GM19240 (cell line): ENCODE results near the gene ATF7.
"Not testable (repeated sequence)": the region's sequence is repeated elsewhere in the genome, so short reads cannot be mapped to it uniquely, and the experiment has no call there.

Experiments
- DNase-seq: peaks from one replicate; pipeline ENCODE4 v3.0.0; 2011; ENCODE audit warnings: low spot score; ENCODE audit not compliant: insufficient read length

ATF7 gene

DNA sequence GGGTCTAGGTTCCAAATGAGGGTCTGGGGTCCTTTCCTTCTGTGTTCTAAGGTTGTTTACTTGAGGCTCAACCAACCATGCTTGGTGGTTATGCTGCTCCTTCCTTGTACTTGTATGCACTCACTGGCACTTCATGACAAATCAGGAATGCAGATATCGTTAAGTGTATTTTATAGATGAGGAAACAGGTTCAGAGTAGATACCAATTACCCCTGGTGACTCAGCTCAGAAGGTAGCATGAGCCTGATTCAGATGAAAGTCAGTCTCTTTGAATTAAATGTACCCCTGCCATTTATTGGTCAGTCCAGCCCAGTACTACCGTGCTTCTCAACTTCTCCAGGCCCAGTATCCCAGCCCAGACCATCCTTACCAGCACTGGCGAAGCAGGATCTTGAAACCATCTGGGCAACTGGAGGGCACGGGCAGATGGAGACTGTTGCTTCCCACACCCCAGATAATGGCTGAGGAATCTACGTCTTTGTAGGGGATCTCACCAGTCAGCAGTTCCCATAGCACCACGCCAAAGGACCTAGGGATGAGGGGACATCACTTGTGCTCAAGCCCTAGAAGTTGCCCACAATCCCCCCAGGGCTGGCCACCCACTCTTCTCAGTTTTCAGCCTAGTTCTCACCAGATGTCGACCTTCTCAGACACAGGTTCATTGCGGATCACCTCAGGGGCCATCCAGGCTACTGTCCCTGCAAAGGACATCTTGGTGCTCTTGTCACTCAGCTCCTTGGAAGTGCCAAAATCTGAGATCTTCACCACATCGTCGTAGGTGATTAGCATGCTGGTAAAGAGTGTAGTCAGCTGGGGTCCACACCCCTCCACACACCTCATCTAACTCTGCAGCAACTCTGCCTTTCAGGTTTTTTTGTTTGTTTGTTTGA lies 141.3 kb downstream of the ATF7 start:
- no peak for DNase-seq

DNA sequence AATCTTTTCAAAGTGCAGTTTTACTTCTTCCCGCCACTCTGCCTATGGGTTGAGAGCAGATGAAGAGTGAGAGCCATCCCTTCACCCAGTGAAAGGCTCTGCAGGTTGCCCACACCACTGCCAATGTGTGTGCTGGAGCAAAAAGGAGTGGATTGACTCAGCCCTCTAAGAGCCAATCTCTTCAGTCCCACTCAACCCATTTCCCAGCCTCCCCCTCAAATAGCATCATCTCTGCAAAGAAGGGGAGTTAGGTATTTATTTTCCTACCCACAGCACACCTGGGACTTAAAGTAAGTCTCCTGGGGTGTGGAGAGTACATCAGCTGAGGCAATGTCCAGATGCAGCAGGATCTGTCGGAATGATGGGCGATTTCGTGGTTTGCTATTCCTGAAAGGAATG lies 142.2 kb downstream of the ATF7 start:
- DNase-seq = no peak

DNA sequence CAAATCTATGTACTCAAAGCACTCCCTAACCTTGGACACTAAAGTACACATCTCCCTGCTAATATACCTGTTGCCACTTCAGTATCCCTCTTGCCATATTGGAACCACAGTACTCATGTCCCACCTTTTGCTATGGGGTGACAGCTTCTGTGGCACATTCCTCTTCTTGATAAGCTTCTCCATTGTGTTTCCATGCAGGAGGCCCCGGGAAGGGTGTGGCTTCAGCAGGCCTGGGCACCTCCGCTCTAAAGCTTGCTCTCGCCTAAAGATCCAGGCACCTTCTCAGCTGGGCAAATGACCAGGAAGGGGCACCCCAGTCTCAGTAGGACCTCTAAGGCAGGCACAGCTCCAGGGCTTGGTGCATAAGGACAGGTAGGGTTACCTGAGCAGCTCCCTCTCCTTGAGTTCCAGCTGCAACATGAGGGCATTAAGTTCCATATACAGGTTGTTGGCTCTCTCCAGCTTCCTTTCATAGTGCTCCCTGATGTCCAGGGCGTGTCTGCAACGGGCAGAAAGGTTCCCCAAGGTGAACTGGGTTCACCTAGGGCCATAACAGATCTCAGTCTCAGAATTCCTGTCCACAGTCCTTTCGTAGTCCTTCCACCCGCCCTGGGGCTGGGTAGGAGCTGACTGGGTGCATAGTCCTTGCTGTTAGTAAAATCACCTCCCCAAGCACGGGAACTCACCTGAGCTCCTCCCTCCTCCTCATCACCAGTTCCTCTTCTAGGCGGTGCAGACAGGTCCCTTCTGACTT lies 142.8 kb downstream of the ATF7 start:
- DNase-seq = no peak

DNA sequence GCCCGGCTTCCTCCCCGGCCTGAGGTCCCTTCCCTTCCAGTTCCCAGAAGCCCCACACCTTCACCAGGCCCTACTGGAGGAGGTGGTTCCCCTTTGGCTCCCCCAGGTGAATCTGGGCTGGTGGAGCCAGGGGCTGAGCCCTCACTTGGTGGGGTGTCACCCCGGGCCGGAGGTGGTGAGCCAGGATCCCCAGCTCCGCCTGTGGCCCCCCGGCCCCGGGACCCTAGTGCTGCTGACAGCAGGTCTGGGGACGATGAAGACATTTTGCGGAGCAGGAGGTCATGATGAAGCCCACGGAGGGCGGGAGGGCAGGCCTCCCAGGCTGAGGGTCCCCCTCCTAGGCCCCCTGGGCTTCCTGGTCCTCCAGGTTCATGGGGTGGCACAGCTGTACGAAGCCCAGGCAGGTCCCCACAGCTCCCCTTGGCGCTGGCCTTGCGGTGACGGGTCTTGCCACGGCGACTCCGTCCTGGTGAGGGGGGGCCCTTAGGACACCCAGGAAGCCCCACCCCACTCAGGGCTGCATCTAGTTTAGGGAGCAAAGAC lies 143.5 kb downstream of the ATF7 start:
- DNase-seq = no peak

DNA sequence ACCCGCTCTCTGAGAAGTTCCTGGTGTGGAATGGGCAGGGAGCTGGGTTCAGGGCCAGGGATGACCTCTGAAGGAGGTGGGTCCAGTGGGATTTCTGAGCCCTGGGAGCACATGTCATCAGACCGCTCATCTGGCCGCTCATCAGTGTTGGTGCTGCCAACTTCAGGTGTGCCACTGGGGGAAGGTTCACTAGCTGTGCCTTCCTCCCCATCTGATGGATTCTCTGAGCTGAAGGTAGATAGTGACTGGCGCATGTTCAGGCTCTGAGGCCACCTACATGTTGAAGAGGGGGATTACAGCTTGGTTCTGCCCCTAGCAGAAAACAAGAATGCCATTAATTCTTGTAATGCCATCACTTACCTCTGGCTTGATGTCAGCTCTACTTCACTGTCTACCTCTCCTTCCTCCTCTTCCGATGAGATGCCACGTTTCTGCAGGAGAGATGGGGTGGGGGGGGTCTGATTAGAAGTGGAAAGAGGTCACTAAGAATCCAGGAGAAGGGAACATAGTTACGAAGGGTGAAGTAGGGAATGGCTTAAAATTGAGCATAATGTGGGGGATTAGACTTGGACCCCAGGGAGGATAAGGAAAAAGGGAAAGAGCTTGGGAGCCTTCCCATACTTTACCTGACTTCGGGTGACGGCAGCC lies 144.1 kb downstream of the ATF7 start:
- DNase-seq = no peak

DNA sequence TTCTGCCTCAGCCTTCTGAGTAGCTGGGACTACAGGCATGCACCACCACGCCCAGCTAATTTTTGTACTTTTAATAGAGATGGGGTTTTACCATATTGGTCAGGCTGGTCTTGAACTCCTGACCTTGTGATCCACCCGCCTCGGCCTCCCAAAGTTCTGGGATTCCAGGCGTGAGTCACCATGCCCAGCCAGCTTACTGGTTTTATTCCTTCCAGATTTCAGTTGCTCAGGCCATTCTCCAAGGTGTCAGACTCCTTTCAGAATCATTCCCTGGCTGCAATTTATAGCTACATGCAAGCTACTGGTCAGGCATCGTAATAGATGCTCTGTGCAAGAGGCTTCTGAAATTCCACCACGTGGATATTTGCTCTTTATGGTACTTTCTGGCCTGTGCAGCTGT lies 144.7 kb downstream of the ATF7 start:
- DNase-seq = not testable (repeated sequence)

DNA sequence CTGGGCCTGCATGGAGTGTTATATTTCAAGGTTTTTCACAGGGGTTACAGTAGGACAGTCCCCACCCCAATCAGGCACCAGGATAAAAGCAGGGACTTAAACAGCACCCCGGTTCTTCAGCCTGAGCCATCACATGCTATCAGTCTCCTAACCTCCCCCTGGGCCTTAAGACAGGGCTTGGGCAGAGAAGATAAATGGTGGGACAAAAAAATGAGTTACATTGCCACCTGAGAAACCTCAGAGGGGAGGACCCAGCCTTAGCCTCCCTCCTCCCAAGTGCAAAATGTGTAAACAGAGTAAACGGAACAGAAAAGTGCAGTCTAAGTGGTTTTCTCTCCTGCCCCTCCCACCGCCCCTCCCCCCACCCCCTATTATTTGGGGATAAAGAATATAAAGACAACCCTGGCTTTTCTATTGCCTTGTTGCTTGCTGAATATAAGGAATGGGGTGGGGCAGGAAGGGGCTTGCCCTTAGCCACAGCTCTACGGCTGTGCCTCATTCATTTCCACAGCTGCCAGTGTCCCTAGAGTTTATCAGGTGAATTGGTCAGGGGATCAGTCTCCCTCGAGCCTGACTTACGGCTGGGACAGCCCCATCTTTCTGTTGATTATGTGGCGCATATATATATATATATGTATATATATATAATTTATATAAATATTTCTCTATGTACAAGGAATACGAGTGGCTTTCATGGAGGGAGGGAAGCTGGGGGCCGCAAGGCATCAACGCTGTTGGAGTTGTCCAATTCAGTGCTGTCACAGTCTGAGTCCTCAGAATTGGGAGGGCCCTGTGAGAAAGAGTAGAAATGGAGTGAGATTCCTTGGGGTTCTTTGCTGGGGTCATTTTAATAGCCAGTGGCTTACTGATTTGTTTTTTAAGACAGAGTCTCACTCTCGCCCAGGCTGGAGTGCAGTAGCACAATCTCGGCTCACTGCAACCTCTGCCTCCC lies 145.4 kb downstream of the ATF7 start:
- no peak for DNase-seq

DNA sequence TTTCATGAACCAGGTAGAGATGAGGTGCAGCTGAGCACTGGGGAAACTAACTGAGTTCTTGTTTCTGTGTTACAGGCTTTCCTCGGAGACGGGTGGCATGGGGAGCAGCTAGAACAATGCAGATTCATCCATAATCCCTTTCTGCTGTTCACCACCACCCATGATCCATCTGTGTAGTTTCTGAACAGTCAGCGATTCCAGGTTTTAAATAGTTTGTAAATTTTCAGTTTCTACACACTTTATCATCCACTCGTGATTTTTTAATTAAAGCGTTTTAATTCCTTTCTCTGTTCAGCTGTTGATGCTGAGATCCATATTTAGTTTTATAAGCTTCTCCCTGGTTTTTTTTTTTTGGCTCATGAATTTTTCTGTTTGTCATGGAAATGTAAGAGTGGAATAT lies 146.9 kb downstream of the ATF7 start:
- no peak for DNase-seq

DNA sequence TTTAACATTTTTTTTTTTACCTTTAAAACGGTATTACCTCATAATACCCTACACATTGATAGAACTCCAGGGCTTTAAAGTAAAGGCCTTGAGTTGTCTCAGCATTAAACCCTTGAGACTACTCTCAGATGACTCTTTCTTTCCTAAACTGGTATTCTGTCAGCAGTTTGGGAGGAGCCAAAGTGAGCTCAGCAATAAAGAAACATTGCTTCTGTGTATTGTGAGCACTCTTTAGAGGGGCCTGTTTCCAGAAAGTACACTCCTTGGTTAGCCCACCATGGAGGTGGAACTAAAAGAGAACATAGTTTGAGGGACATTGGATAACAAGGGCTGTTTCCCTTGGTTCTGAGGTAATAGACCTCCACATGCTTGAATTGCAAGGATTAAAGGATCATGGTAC lies 147.3 kb downstream of the ATF7 start:
- DNase-seq = no peak

DNA sequence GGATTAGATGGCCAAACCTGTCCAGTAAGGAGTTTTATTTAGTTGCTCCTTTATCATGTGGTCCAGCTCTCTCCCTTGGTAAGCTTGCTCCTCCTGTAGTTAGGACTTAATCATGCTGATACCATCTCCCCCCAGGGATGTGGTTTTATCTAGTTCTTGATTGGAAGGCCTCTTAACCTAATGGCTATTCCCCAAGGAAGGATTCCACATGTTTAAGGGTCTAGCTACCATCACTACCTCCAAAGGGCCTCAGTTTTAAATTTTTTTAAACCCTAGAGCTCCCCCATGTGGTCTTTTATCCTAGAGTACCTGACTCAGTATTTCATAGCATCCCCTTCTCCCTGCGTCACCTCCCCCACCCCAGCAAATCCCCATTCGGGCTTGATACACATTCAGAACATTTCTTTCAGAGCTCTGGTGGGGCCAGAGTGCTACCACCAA lies 149.4 kb downstream of the ATF7 start:
- DNase-seq = no peak

DNA sequence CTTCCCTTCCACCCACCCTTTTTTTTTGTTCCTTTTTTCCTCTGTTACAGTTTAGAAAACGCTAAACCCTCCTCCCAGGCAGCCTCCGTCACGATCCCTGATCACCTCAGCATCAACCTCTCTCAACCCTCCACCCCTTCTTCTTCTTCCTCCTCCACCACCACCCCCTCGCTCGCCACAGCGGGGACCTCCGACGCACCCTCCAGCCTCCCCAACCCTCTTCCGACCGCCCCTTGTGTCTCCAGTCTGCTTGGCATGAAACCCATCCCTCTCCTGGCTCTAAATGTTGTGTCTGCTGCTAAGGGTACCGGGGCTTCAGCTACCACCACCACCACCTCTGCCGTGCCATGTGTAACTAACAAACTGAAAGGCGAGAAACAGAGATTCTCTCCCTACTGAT lies 151.4 kb downstream of the ATF7 start:
- DNase-seq = no peak

DNA sequence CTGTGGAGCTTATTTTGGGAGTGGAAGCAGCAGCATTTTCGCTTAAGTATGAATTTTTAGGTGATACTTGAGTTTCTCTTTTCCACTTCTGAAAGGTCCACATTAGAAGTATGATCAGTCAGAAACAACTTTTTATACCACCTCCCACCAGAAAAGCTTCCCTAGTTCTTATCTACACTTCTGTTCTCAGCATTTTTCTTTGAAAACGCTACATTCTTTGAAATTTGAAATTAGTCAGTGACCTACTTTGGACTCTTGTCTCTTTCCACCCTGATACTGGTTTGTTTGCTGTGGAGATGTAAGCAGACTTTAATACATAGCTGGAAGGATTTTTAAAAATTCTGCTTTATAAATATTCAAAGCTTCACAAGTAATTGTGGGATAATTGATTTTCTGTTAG lies 152.1 kb downstream of the ATF7 start:
- DNase-seq = no peak

DNA sequence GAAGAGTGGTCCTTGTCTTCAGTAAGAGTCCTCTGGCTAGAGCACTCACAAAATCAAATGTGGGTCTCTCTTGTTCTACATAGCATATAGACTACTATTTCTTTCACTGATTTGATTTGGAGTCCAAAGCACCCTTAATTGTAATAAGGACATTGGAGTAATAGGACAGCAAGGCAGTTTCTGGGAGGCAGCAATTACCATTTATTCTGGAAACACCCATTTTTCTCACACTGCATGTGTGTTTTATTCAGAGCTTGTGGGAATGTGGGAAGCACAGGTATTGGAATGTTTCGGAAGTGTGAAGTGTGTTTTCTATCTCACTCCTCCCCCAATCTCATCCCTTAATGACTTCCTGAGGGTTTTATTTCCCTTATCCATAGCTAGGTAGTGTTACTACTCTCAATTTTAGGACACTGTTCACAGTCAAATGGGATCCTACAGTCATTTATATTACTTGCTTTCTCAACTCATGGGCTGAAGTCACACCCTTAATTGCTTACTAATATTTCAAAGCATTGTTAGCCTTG lies 154.1 kb downstream of the ATF7 start:
- DNase-seq = no peak

DNA sequence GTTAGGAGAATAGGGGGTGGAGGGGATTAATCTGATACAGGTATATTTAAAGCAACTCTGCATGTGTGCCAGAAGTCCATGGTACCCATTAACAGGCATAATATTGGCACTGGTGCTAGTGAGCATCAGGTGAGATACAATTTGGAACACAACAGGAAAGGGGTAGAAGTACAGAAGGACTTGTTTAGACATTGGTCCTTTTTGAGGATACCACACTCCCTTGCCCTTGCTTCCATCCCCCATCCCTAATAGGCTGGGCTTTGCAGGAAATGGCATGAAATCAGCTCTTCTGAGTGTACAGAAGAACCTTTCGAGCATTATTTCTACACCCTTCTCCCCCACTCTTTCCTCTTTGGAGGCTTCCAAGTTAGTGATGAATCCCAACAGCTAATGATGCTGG lies 157.9 kb downstream of the ATF7 start:
- no peak for DNase-seq

DNA sequence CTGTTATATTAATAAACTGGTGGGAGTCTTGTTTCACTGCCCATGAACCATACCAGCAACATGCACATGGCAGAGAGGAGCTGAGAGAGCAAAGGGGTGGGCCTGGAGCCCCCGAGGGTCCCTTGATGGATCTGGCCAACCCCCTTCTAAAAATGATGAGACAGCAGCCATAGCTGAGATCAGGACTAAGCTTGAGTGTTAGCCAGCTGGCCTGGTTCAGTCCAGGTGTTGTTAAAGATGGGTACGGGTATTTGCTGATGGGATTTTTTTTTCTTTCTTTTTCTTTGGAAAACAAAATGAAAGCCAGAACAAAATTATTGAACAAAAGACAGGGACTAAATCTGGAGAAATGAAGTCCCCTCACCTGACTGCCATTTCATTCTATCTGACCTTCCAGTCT lies 158.3 kb downstream of the ATF7 start:
- no peak for DNase-seq

DNA sequence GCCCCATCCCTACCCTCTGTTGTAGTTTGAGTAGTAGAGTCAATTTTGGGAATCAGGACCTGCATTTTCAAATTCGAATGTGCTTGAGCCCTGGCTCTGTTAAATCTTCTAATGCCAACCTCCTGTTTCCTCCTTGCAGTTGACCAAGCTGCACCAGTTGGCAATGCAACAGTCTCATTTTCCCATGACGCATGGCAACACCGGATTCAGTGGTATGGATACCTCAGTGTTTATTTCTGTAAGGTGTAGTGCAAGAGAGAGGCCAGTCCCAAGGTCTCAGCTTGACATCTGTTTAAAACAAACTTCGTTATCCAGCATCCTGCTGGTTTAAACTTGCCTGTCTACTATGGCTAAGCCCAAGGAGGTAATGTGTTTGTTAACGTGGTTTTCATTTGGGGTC lies 159.1 kb downstream of the ATF7 start:
- DNase-seq = no peak

DNA sequence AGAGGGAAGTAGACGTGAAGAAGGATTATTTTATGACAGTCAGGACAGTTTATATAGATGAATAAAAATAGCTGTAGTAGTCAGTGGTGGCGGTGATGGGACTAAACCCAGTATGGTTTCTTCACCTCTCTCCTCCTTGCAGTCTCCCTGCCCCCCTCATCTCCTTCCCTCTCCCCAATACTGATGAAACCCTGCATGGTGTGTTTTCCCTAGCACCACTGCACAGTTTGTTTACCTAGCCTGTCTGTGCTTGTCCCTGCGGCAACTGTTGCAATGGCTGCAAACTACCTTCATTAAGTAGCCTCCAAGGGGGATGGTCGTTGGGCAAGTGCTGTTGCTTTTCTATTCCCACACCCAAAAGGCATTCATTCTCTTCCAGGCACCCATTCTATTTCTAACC lies 159.5 kb downstream of the ATF7 start:
- DNase-seq = no peak

DNA sequence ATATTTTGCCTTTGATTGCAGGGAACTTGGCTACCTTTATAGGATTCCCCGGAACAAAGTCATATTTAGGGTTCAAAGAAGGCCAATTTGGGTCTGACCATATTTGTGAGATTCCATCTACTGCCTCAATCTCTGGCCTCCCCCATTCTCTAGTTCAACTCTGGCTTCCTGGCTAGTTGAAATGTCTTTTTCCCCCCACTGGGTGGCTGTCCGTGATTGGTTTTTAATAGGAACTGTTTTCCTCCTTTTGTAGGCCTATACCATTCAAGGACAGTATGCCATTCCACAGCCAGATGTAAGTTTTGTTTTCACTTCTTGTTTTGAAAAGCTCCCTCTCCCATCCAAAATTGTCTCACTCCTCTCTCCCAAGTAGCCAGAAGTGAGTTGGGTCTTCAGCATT lies 160.5 kb downstream of the ATF7 start:
- no peak for DNase-seq

DNA sequence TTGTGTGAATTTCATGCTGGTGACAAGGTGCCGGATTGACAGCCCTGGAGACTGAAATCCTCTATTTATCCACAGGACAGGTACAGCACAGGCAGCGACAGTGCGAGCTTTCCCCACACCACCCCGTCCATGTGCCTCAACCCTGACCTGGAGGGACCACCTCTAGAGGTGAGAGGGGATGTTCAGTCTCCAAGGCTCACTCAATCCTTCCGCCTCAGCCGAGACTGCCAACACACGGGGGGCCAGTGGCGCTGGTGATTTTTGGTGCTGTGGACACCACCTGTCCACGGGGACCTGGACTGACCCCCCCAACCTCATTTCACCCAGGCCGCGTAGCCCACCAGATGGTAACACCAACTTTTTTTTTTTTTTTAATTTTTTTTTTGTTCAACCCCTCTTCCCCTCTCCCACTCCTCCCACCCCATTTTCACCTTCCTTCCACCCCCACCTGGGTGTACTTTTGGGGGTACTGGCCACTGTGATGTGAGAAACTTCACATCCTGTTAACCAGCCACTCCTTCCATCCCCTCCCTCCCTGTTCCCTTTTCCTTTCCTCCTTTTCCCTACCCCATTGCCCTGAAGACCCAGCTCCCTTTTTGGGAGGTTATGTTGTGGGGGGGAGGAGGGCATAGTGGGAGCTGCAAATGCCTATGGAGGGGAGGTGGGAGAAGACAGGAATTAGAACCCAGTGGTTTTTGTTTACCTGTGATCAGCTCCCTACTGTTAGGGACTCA lies 161.3 kb downstream of the ATF7 start:
- DNase-seq = no peak
